Kidney (tissue), 14 donors: ENCODE measurements around the gene ABHD16B. TPM values are rescaled to one million over a fixed set of nuclear protein-coding genes. Genes with fewer than 3 reads are reported as not detected.
A peak's percentile ranks its signal among the peaks of the same experiment; 100 is the strongest.

Source experiments
- DNase-seq, 5 donors: peaks; one replicate each; pipeline ENCODE4 v3.0.0-alpha.2; 2013 to 2020
- FAIRE-seq: peaks from 2 replicates; lab custom pipeline; 2012; peaks lifted over from hg19 to GRCh38; lab: Jason Lieb, UNC
- H3K27ac ChIP-seq, 2 donors: one replicate each; pipeline ENCODE4 v1.7.0; 2013; ENCODE audit warnings: low read depth in 2 of 2, low read length in 2 of 2, inconsistent platforms in 1 of 2
- H3K27me3 ChIP-seq: one replicate; pipeline ENCODE4 v1.7.1; 2013; ENCODE audit warnings: low read length, inconsistent platforms; ENCODE audit not compliant: control insufficient read depth, insufficient read depth
- H3K36me3 ChIP-seq, 3 donors: one replicate each; pipeline versions ENCODE4 v1.7.0 to v1.7.1; 2013; ENCODE audit warnings: low read length in 3 of 3, control low read depth in 1 of 3, inconsistent platforms in 1 of 3; ENCODE audit not compliant: insufficient read depth in 3 of 3, control insufficient read depth in 2 of 3
- H3K4me1 ChIP-seq, 3 donors: one replicate each; pipeline versions ENCODE4 v1.7.0 to v1.7.1; 2013; ENCODE audit warnings: low read length in 3 of 3, inconsistent platforms in 1 of 3, low read depth in 1 of 3; ENCODE audit not compliant: control insufficient read depth in 2 of 3, insufficient read depth in 2 of 3
- H3K4me3 ChIP-seq, 3 donors: one replicate each; pipeline versions ENCODE4 v1.7.0 to v1.8.1; 2013; ENCODE audit warnings: low read length in 3 of 3, control low read depth in 1 of 3, inconsistent platforms in 1 of 3
- H3K9ac ChIP-seq, 3 donors: one replicate each; pipeline versions ENCODE4 v1.7.0 to v1.7.1; 2013; ENCODE audit warnings: low read length in 3 of 3, control low read depth in 1 of 3, inconsistent platforms in 1 of 3
- H3K9me3 ChIP-seq, 3 donors: one replicate each; pipeline versions ENCODE4 v1.7.0 to v1.7.1; 2013; ENCODE audit warnings: low read length in 3 of 3, control low read depth in 1 of 3, inconsistent platforms in 1 of 3; ENCODE audit not compliant: control insufficient read depth in 2 of 3, insufficient read depth in 1 of 3
- CTCF ChIP-seq: IDR thresholded peaks from 3 replicates; pipeline ENCODE4 v1.5.1; 2012; ENCODE audit warnings: mild to moderate bottlenecking, moderate library complexity, borderline replicate concordance; ENCODE audit not compliant: insufficient read depth; ENCODE audit errors: extremely low read depth
- intact Hi-C: fragments of 100-400 bp; cut with DNase I; formaldehyde crosslinking; loops from one replicate; pipeline ENCODE4 v1.11.1; 2022
- polyA plus RNA-seq: library from polyadenylated mRNA; stranded (reverse); fragments of 350-450 nt; fragmentation: Illumina TruSeq; extraction: RNeasy Lipid Tissue Mini Kit (QIAGEN cat#74804); gene quantifications from one replicate; pipeline ENCODE4 v1.2.3, GENCODE V29; 2014; ENCODE audit warnings: low read depth, low replicate concordance; ENCODE audit not compliant: insufficient read depth
- total RNA-seq: library from RNA; stranded (reverse); fragmentation: NEBNext Ultra II Directional; extraction: Animal tissue kit (Norgen Biotek cat#: 25700); gene quantifications from one replicate; pipeline ENCODE4 v1.2.1, GENCODE V29; 2021
- donor health status: control.
- donor health status: control.
- donor health status: control.
- donor health status: control.
- donor health status: control.
- donor health status: DM: yes; HTN: yes; CAD: no.
- donor health status: Normal renal cell carcinoma (clear cell type).

Gene ABHD16B
- total and polyA plus RNA-seq, 2 donors from 2014 or later: not detected

- H3K9ac ChIP-seq: no peak overlapping the region
- no peaks in the 10 kb centered on the region for H3K36me3 ChIP-seq
- no peak overlapping the region for H3K4me3 ChIP-seq
- peak overlapping the region; percentile 28 to 32 for H3K27ac ChIP-seq
- no peaks in the 10 kb centered on the region for H3K9me3 ChIP-seq
- peaks cover 5 to 21% (median 5%) of the 10 kb centered on the region in 3 donors for H3K4me1 ChIP-seq
- H3K27me3 ChIP-seq: no peaks in the 10 kb centered on the region
- FAIRE-seq: no peak
- intact Hi-C loops: no loop called here
- peak; percentile 84 to 95 (median 89) for DNase-seq
- no peak for TF ChIP-seq CTCF
Observed at GRCh38 chr20:63846128-63846771, 15.0 kb upstream of the ABHD16B start.

DNA sequence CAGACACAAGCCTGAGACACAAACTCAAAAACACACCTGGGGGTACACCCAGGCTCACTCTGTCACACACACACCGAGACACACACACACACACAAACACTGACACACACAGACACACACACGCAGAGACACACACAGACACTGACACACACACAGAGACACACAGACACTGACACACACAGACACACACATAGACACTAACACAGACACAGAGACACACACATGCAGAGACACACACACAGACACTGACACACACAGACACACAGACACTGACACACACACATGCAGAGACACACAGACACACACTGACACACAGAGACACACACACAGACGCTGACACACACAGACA is 14.4 kb upstream of the ABHD16B start:
- DNase-seq: no peak
- peak overlapping the region; percentile 12 to 32 (median 27) for H3K4me3 ChIP-seq
- peak overlapping the region in 2 of 3 donors; percentile 6 to 34 for H3K9ac ChIP-seq
- intact Hi-C loops: no loop called here
- no peaks in the 10 kb centered on the region for H3K36me3 ChIP-seq
- H3K9me3 ChIP-seq: no peaks in the 10 kb centered on the region
- H3K4me1 ChIP-seq: peaks cover 5 to 21% (median 5%) of the 10 kb centered on the region in 3 donors
- no peaks in the 10 kb centered on the region for H3K27me3 ChIP-seq
- no peak for FAIRE-seq
- TF ChIP-seq CTCF: no peak
- peak overlapping the region; percentile 54 to 55 for H3K27ac ChIP-seq

DNA sequence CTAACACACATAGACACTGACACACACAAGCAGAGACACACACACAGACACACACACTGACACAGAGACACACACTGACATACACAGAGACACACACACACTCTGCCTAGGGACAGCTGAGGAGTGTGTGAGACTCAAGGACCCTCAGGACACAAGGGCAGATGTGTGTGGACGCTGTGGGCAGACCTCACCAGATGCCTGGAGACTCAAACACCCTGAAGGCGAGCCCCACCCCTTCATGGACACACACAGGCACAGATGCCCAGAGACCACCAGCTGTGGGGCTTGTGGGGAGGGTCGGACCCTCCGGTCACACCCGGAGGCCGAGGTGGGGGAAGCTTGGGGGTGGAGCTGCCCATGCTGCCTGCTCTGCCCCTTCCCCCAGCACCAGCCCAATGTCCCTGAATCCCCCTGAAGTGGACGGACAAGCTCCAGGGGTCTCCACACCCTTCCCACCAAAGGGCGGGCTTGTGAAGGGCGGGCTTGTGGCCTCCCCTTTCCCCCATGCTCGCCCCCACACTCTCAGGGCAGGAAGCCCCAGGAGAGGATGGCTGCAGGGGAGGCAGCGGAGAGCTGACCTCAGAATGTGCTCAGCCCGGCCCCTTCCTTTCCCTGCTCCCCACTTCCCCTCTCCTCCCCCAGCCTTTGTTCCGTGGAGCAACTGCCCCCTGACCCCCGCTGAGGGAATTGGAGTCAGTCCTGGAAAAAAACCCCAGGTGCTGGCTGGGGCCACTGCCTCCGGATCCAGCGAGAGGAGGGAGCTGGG is 13.9 kb upstream of the ABHD16B start:
- Histone ChIP-seq H3K4me3 (peak overlapping the region; percentile 12 to 32 (median 27)), H3K9ac (peak overlapping the region in 2 of 3 donors; percentile 6 to 34), H3K27me3 (no peaks in the 10 kb centered on the region), H3K36me3 (no peaks in the 10 kb centered on the region), H3K9me3 (no peaks in the 10 kb centered on the region), H3K4me1 (peaks cover 5 to 21% (median 5%) of the 10 kb centered on the region in 3 donors), H3K27ac (peak overlapping the region; percentile 54 to 55)
- TF ChIP-seq CTCF: no peak
- peak; percentile 46 to 83 (median 73) for DNase-seq
- no peak for FAIRE-seq
- intact Hi-C loops: no loop called here
